K562 (cell line): ENCODE data around the gene PLSCR3. TPM values are rescaled to one million over a fixed set of nuclear protein-coding genes. Genes with fewer than 3 reads are reported as not detected.

Experiments used
- ARID3A ChIP-seq: IDR thresholded peaks from 2 replicates; pipeline ENCODE4 v1.6.1; 2012; ENCODE audit warnings: low read depth, low read length, improper control_type of control experiment, borderline replicate concordance
- GABPA ChIP-seq: fragments of 200-800 bp; sonication (Bioruptor generic); conservative IDR thresholded peaks from 2 replicates; pipeline ENCODE4 v1.6.1; 2016; ENCODE audit warnings: low read depth, missing genetic modification characterization, missing compliant biosample characterization
- RHOXF2B ChIP-seq: fragments of 250-450 bp; sonication (Bioruptor Pico); conservative IDR thresholded peaks from 2 replicates; pipeline ENCODE4 v1.5.1; 2021
- TGIF2 ChIP-seq: sonication (generic); formaldehyde crosslinking; IDR thresholded peaks from 2 replicates; pipeline ENCODE4 v1.8.1; 2022; ENCODE audit warnings: mild to moderate bottlenecking, missing genetic modification reagents, moderate library complexity
- TOE1 ChIP-seq, 2 experiments: fragments of 450-650 bp in 1 of 2; sonication (generic) in 1 of 2; formaldehyde crosslinking in 1 of 2; IDR thresholded peaks; 2 replicates each; pipeline versions ENCODE4 v1.7.1 to v1.8.0; 2016 to 2022; ENCODE audit warnings: borderline replicate concordance in 2 of 2, mild to moderate bottlenecking in 2 of 2, antibody characterized with exemption in 1 of 2, inconsistent platforms in 1 of 2, low read depth in 1 of 2, missing genetic modification reagents in 1 of 2, moderate library complexity in 1 of 2
- TRIM24 ChIP-seq, 2 experiments: fragments of 450-650 bp; IDR thresholded peaks; 2 replicates each; pipeline ENCODE4 v1.6.1; 2016
- ZNF274 ChIP-seq: IDR thresholded peaks from 2 replicates; pipeline ENCODE4 v1.6.1; 2011; ENCODE audit warnings: low read depth, mild to moderate bottlenecking, low read length, moderate library complexity, borderline replicate concordance
- ZNF407 ChIP-seq: fragments of 450-650 bp; IDR thresholded peaks from 2 replicates; pipeline ENCODE4 v1.6.1; 2016; ENCODE audit warnings: low read depth
- ZNF57 ChIP-seq: fragments of 450-650 bp; formaldehyde crosslinking; IDR thresholded peaks from 2 replicates; pipeline ENCODE4 v1.4.0; 2020; ENCODE audit warnings: mild to moderate bottlenecking, moderate library complexity
- polyA plus RNA-seq, 8 experiments: library from polyadenylated mRNA; depleted of rRNA in 4 of 8; stranded (reverse) in 5 of 8; unstranded in 3 of 8; fragments of >200 nt; fragmentation: Nextera tagmentation in 2 of 8; fragmentation: Illumina TruSeq in 1 of 8; extraction: Ambion mirVana in 2 of 8; extraction: Trizol in 1 of 8; gene quantifications; 2 replicates each; pipeline versions ENCODE4 v1.2.1 to v1.2.3, GENCODE V29; 2011 to 2014; ENCODE audit warnings: inconsistent platforms in 1 of 8, missing spikeins in 1 of 8
- total RNA-seq, 7 experiments: library from RNA; depleted of rRNA in 6 of 7; stranded (reverse); fragments of >200 nt in 6 of 7; fragmentation: Illumina TruSeq in 2 of 7; extraction: Trizol in 2 of 7; gene quantifications; 2 replicates each; pipeline versions ENCODE4 v1.2.1 to v1.2.3, GENCODE V29; 2011 to 2021; ENCODE audit warnings: low replicate concordance in 1 of 7
- TF ChIP-seq, protein P1 (sequence below): fragments of 450-650 bp; IDR thresholded peaks from 2 replicates; pipeline ENCODE4 v1.6.1; 2016; ENCODE audit warnings: low read depth, mild to moderate bottlenecking, moderate library complexity
- TF ChIP-seq, protein P2 (sequence below), 2 experiments: fragments of 150-350 bp in 1 of 2; IDR thresholded peaks; 2 replicates each; pipeline ENCODE4 v1.6.1; 2012 to 2016; ENCODE audit warnings: low read depth in 2 of 2, low read length in 2 of 2, mild to moderate bottlenecking in 1 of 2, moderate library complexity in 1 of 2

The PLSCR3 gene
- total and polyA plus RNA-seq, 9 of the 15 experiments (the other 6 are each of a cell fraction or from before 2014, with no cell fraction given), result 3.2 to 16.8 (median 4.5) TPM

GRCh38 chr17:7394452-7395191 lies at the start of gene PLSCR3 (continued):
- TF ChIP-seq, protein P1, sequence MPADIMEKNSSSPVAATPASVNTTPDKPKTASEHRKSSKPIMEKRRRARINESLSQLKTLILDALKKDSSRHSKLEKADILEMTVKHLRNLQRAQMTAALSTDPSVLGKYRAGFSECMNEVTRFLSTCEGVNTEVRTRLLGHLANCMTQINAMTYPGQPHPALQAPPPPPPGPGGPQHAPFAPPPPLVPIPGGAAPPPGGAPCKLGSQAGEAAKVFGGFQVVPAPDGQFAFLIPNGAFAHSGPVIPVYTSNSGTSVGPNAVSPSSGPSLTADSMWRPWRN, result no peak
- TF ChIP-seq TOE1 (IDR thresholded peaks at IDR 0.05; ENCODE audit: borderline replicate concordance) (no peak), TOE1 (CRISPR knock-in tag; IDR thresholded peaks at IDR 0.05; ENCODE audit: borderline replicate concordance, low read depth) (no peak), TRIM24 (IDR thresholded peaks at IDR 0.05) (no peak), GABPA (peak; percentile 62), ZNF407 (no peak), ZNF274 (no peak), ZNF57 (CRISPR knock-in tag) (no peak), ARID3A (no peak), TGIF2 (CRISPR knock-in tag) (no peak), RHOXF2B (CRISPR knock-in tag) (no peak)
- TF ChIP-seq, protein P2, sequence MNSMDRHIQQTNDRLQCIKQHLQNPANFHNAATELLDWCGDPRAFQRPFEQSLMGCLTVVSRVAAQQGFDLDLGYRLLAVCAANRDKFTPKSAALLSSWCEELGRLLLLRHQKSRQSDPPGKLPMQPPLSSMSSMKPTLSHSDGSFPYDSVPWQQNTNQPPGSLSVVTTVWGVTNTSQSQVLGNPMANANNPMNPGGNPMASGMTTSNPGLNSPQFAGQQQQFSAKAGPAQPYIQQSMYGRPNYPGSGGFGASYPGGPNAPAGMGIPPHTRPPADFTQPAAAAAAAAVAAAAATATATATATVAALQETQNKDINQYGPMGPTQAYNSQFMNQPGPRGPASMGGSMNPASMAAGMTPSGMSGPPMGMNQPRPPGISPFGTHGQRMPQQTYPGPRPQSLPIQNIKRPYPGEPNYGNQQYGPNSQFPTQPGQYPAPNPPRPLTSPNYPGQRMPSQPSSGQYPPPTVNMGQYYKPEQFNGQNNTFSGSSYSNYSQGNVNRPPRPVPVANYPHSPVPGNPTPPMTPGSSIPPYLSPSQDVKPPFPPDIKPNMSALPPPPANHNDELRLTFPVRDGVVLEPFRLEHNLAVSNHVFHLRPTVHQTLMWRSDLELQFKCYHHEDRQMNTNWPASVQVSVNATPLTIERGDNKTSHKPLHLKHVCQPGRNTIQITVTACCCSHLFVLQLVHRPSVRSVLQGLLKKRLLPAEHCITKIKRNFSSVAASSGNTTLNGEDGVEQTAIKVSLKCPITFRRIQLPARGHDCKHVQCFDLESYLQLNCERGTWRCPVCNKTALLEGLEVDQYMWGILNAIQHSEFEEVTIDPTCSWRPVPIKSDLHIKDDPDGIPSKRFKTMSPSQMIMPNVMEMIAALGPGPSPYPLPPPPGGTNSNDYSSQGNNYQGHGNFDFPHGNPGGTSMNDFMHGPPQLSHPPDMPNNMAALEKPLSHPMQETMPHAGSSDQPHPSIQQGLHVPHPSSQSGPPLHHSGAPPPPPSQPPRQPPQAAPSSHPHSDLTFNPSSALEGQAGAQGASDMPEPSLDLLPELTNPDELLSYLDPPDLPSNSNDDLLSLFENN (IDR thresholded peaks at IDR 0.05; ENCODE audit: low read depth in 2 of 2, low read length in 2 of 2), result no peak
